GM19238 (cell line): ENCODE measurements around the gene RC3H1.

Experiments used
- DNase-seq: peaks from one replicate; pipeline ENCODE4 v3.0.0; 2011; ENCODE audit warnings: low spot score; ENCODE audit not compliant: insufficient read length

RC3H1 gene

DNA sequence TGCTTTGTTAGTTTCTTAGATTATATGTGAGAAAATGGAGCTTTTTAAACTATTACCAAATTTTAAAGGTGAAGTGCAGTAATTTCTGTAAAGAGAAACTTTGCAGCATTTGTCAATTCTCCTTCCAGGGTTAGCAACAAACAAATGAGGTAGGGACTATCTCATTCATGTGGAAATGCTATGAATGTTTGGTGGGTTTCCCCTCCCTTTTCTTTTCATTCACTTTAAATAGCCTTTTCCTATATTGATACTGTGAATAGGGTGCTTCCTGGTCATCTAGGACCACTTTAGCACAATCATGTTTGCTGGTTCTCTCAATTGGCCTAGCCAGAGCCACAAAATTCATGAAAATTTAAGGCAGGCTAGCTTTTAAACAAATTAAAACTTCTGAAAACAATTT, 133.4 kb downstream of the RC3H1 start:
- no peak for DNase-seq

- DNase-seq: no peak
These were observed 134.5 kb downstream of the RC3H1 start for GRCh38 chr1:173887627-173888026.

DNA sequence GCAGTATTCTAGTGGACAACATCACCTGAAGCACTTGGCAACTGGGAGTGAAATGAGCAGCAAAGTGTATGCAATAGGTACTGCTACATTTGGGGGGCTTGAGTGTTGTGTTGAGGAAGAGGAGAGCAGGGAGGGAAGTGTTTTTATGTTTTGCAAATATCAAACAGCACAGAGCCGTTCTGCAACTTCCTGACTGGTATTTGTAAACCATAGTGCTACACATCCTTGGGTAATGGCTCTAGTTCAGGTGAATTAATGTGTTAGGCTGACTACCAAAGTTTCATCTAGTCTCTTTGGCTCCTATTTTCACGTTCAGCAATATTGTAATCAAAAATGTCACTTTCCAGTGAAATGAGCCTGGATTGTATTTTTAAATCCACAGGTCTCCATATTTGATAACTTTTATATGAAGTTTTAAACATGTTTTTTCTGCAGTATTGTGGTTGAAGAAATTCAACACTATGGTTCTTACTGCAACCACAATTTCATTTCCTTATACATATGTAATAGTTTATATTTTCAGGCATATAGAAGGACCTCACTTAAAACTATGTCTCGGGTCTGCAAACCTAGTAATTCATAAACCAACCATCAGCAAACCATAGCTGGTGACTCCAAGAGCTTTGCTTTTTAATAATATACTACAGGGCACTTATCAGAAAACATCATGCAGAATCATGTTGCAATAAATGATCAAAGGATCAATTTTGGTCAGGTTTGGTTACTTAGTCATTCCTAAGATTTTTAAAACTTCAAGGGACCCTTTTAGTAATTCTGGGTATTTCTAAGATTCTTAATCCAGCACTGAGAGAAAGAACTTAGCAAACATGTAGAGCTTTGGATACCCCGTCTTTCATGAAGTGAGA, 135.2 kb downstream of the RC3H1 start:
- no peak for DNase-seq

DNA sequence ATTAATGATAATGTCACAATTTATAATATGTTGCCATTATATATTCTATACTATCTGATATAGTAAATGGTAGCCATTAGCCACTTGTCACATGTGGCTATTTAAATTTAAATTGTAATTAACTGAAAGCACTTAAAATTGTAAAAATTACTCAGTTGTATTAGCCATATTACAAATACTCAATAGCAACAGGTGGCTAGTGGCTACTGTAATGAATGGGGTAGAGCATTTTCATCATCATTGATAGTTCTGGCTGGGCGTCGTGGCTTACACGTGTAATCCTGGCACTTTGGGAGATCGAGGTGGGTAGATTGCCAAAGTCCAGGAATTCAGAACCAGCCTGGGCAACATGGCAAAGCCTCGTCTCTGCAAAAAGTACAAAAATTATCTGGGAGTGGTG, 137.5 kb downstream of the RC3H1 start:
- no peak for DNase-seq
